A549 (cell line): ENCODE data around the gene MAP3K20.
"Not testable (repeated sequence)": the region's sequence is repeated elsewhere in the genome, so short reads cannot be mapped to it uniquely, and the experiment has no call there.

Source experiments
- EHF ChIP-seq: fragments of 250-450 bp; sonication (Bioruptor Pico); IDR thresholded peaks from 2 replicates; pipeline ENCODE4 v1.5.0; 2020; ENCODE audit warnings: mild to moderate bottlenecking
- JUN ChIP-seq, 2 experiments: fragments of >200 bp; sonication (Bioruptor Twin); formaldehyde crosslinking; IDR thresholded peaks; 2 replicates in 1 of 2; 3 replicates in 1 of 2; pipeline ENCODE4 v1.6.1; 2016 to 2017
- KDM5A ChIP-seq: fragments of 200-600 bp; sonication (generic); IDR thresholded peaks from 2 replicates; pipeline ENCODE4 v1.6.1; 2016; ENCODE audit warnings: antibody characterized with exemption, mild to moderate bottlenecking
- MAFK ChIP-seq: fragments of 450-650 bp; IDR thresholded peaks from 2 replicates; pipeline ENCODE4 v1.6.1; 2014; ENCODE audit not compliant: partially characterized antibody
- MAX ChIP-seq: IDR thresholded peaks from 2 replicates; pipeline ENCODE4 v1.6.1; 2012
- POLR2A ChIP-seq: IDR thresholded peaks from 2 replicates; pipeline ENCODE4 v1.6.1; 2012; ENCODE audit warnings: mild to moderate bottlenecking, low read length
- TF ChIP-seq, protein P1 (sequence below): fragments of >200 bp; sonication (Bioruptor Twin); formaldehyde crosslinking; IDR thresholded peaks from 3 replicates; pipeline ENCODE4 v1.5.1; 2016

DNA sequence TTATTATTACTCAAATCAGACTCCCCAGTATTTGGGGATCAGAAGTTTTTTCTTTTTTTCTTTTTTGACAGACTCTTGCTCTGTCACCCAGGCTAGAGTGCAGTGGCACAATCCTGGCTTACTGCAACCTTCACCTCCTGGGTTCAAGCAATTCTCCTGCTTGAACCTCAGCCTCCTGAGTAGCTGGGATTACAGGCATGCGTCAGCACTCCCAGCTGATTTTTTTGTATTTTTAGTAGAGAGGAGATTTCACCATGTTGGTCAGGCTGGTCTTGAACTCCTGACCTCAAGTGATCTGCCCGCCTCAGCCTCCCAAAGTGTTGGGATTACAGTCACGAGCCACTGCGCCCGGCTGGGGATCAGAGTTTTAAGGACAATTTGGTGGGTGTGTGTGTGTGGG lies 233.7 kb downstream of the MAP3K20 start:
- TF ChIP-seq, protein P1, sequence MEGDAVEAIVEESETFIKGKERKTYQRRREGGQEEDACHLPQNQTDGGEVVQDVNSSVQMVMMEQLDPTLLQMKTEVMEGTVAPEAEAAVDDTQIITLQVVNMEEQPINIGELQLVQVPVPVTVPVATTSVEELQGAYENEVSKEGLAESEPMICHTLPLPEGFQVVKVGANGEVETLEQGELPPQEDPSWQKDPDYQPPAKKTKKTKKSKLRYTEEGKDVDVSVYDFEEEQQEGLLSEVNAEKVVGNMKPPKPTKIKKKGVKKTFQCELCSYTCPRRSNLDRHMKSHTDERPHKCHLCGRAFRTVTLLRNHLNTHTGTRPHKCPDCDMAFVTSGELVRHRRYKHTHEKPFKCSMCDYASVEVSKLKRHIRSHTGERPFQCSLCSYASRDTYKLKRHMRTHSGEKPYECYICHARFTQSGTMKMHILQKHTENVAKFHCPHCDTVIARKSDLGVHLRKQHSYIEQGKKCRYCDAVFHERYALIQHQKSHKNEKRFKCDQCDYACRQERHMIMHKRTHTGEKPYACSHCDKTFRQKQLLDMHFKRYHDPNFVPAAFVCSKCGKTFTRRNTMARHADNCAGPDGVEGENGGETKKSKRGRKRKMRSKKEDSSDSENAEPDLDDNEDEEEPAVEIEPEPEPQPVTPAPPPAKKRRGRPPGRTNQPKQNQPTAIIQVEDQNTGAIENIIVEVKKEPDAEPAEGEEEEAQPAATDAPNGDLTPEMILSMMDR, result not testable (repeated sequence)
- TF ChIP-seq JUN (IDR thresholded peaks at IDR 0.05); KDM5A; EHF (CRISPR knock-in tag); MAFK; POLR2A; MAX: not testable (repeated sequence)
